Myocyte (in vitro differentiated cells): Measurements from ENCODE around the gene LRRC10. TPM values are rescaled to one million over a fixed set of nuclear protein-coding genes. Genes with fewer than 3 reads are reported as not detected.
"Not testable (repeated sequence)": the region's sequence is repeated elsewhere in the genome, so short reads cannot be mapped to it uniquely, and the experiment has no call there.

Experiments used
- DNase-seq: peaks from one replicate; pipeline ENCODE4 v3.0.0-alpha.2; 2012; ENCODE audit warnings: low read depth
- total RNA-seq: library from RNA; depleted of rRNA; stranded (reverse); fragments of >200 nt; gene quantifications from 2 replicates; pipeline ENCODE4 v1.2.3, GENCODE V29; 2014

The LRRC10 gene
- total RNA-seq, 1 donor from 2014 or later = not detected

- DNase-seq = no peak
These were observed 8.3 kb upstream of the LRRC10 start for GRCh38 chr12:69619050-69619449.

DNA sequence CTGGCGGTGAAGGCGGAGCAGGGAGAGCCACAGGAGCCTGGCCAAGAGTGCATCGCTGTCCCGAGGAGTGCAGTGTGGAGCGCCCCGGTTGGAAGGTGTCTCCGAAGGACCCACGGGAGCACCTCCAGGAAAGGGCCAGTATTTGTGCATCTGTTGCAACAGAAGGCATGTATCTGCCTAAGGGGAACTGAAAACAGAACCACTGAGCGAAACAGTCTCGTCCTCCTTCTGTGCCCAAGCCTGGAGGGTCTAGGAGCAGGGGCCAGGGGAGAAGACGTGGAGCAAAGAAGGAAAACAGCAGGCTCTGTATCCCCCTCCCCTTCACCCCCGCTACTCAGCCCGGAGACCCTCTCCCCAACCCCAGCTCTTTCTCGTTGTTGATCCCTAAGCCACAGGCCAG, 5.3 kb upstream of the LRRC10 start:
- DNase-seq = no peak

- DNase-seq = peak; percentile 74
These were observed 2.6 kb upstream of the LRRC10 start for GRCh38 chr12:69613351-69613750.

DNA sequence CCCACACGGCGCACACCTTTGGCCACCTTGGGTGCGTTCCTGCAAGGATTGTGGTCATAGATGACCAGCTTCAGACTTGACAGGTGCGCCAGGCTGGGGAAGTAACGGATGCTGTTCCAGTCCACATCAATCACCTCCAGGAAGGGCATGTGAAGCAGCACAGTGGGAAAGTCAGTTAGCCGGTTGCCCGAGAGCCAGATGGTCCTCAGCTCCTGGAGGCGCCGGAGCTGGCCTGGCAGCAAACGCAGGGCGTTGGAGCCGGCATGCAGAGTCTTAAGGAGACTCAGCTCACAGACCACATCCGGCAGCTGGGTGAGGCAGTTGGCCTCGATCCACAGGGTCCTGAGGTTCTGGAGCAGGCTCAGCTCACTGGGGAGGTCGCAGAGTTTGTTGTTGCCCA, 581 bp downstream of the LRRC10 start:
- no peak for DNase-seq

DNA sequence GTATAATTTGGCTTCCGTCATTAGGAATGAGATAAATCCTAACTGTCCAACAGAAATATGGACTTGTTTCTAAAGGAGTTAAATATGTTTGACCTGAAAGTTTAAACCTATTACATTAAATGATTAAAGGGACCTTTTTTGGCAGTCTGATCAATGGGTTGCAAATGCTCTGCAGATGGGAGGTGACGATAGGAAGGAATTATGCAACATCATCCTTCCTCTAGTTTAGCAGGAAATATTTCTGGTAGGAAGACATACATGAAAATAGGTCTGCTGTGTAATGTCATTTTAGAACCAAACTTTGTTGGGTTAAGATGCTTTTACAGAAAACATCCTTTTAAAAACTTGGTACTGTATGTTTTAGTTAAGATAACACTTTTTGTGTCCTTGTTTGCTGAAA, 2.6 kb downstream of the LRRC10 start:
- no peak for DNase-seq

- not testable (repeated sequence) for DNase-seq
These were observed 6.4 kb downstream of the LRRC10 start for GRCh38 chr12:69604275-69604674.

DNA sequence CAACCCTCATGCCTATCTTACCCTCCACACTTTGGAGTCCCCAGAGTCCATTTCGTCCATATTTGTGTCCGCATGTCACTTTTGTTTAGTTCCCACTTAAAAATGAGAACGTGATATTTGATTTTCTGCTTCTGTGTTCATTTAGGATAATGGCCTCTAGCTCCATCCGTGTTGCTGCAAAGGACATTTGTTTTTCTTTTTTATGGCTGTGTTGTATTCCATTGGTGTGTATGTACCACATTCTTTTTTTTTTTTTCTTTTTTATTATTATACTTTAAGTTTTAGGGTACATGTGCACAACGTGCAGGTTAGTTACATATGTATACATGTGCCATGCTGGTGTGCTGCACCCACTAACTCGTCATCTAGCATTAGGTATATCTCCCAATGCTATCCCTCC, 7.2 kb downstream of the LRRC10 start:
- DNase-seq = not testable (repeated sequence)

GRCh38 chr12:69602954-69603353, 7.8 kb downstream of the LRRC10 start:
- no peak for DNase-seq

DNA sequence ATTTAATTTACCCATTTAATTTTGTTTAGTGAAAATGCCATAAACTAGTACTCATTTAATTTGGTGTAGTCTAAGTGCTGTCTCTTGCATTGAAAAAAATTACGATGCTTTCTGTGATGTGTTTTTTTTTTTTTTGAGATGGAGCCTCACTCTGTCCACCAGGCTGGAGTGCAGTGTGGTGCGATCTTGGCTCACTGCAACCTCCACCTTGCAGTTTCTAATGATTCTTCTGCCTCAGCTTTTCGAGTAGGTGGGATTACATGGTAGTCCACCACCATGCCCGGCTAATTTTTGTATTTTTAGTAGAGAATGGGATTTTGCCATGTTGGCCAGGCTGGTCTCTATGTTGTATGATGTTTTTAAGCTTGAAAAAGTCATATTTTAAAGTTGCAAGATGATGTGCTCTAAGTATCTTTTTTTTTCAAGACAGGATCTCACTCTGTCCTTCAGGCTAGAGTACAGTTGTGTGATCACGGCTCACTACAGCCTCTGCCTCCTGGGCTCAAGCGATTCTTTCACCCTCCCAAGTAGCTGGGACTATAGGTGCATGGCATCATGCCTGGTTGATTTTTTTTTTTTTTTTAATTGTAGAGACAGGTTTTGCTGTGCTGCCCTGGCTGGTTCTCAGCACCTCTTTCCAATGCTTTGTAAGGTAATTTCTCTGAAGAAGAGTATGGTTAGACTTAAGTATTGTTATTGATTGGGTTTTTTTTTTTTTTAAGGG, 8.6 kb downstream of the LRRC10 start:
- no peak for DNase-seq

DNA sequence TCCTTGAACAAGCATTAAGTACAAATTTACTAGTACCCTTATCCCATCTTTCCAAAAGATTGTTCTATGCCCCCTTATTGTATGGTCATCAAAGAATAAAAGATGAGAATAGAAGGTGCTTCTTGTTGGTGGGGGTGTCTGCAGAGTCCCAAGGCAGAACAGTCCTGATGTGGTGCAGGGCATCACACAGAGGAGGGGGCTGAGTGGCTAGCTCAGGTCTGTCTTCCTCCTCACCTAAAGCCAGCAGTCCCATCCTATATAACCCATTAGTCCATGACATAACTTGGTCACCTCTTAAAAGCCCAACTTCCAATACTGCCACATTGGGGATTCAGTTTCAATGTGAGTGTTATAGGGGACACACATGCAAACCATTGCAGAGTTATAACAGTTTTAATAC, 9.9 kb downstream of the LRRC10 start:
- DNase-seq = no peak

DNA sequence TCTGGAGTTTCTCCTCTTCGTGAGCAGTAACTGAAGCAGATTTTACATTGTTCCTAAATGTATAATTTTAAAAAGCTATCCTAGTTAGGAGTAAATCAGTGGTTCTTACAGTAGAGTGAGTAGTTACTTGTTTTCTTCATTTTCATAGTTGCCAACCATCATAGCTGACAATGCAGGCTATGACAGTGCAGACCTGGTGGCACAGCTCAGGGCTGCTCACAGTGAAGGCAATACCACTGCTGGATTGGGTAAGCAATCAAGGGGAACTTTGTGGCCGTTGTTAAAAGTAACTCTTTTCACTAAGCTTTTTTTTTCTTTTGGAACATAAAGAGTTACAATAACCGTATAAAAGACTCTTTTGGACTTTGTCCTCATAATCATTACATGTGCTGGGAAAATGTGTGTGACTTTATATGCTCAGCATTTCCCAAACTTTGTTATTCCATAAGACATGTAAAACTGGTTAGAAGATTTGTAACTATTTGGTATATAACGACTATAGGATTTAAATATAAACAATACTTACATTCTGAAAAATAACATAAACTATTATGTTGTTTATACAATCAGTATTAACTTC, 12.4 kb downstream of the LRRC10 start:
- no peak for DNase-seq

DNA sequence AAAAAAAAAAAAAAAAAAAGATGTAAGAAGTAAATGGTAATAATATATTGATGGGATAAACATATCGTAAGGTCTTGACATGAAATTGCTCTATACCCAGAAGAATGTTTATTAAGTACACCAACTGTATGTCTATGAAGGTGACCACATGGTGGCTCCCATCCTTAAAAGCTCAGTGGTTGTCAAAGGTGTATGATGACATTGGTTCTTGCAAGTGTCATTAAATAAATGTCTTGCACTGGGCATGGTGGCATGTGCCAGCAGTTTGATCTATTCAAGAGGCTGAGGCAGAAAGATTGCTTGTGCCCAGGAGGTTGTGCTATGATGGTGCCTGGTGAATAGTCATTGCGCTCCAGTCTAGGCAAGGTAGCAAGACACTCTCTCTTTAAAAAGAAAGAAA, 15.0 kb downstream of the LRRC10 start:
- DNase-seq = no peak

DNA sequence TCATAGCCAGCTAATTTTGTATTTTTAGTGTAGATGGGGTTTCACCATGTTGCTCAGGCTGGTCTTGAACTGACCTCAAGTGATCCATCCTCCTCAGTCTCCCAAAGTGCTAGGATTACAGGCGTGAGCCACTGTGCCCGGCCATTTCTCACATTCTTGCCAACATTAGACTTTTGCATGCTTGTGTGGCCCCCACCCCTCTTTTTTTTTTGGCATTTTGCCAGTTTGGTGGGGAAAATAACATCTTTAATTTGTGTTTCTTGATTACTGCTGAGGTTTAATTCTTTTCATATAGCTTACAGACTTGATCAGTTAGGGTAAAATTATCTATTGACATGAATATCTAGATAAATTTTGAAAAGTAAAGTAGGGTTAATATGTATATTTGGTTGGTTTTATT, 21.6 kb downstream of the LRRC10 start:
- DNase-seq = no peak

GRCh38 chr12:69588527-69588926, 22.2 kb downstream of the LRRC10 start:
- no peak for DNase-seq

DNA sequence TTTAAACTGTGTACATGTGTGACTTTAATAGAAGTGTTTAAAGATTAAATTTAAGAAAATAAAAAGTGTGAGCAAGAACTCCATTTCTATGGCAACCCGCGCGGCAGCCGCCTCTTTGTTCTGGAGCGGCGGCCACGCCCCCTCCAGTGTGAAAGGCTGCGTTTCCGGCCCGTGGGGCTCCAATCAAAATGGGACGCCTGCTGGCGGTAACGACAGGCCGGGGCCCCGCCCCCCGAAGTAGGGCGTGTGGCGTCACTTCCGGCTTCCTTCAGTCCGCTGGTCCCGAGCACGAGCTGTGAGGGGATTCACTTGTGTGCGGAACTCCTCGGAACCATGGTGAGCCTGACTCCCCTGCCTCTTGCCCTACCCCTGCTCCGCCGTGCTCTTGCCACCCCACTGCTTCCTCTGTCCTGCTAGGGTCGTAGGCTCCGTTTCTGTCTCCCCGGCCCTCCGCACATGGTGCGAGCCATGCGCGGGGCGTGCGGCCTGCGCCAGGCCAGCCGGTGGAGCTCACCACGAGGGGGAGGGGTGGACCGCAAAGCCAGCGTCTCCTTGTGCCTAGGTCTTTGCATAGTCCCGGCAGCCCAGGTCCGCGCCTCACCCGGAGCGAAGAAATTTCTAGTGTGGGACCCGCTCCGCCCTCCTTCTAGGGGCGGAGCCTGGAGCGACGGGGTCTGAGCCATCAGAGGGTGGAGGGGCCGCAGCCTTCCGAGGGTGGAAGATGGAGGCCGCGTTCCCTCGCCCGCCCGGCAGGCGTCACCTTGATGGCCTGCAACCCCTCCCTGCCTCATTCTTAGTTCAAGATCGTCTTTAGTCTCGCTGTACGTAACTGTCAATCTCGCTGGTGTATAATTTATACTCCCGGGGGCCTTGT, 25.3 kb downstream of the LRRC10 start, which contains the start of gene CCT2:
Gene CCT2 (plus strand): TSS at position 271 of the 874 bp plus-strand sequence. CDS start 63 bp downstream, at position 334.
- peak; percentile 96 for DNase-seq

GRCh38 chr12:69583203-69583602, 27.5 kb downstream of the LRRC10 start:
- DNase-seq = no peak

DNA sequence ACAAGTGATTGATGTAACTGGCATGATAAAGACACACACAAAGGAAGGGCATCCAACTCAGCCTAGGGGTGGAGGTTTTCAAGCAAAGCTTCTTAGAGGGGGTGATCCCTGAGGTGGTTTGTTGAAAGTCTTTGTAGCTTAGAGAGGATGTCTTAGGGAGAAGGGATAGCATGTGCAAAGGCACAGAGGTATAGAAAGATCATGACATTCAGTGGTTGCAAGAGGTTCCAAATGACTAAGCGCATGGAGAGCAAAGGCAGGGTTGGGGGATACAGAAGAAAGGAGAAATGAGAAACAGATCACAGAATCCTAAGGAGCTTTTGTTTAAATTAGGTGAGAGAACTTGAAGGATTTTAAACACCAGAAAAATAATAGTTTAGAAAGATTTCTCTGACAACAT, 30.6 kb downstream of the LRRC10 start:
- no peak for DNase-seq

- DNase-seq = no peak
These were observed 31.7 kb downstream of the LRRC10 start for GRCh38 chr12:69579029-69579428.

GRCh38 chr12:69578283-69578682, 32.4 kb downstream of the LRRC10 start:
- no peak for DNase-seq

DNA sequence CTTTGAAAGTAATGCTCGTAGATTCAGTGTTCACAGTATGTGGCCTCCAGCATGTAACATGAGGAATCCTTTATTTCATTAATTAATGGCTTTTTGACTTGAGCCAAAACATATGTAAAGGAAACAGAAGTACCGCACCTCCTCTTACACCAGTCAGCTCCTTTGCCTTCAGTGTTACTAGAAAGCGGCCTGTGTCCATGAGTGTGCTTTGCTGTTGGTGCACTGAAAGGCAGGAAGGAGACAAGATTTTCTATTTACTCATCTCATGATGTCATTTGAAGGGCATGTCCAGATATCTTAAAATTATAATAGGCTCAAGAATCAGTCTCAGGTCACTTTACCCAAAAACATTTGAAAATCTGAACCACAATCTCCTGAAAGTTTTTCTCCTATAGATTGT, 35.4 kb downstream of the LRRC10 start:
- no peak for DNase-seq

GRCh38 chr12:69570545-69571399, 39.9 kb downstream of the LRRC10 start:
- peak; percentile 67 for DNase-seq
